ENCODE data around the gene DHRS7. TPM values are rescaled to one million over a fixed set of nuclear protein-coding genes. Genes with fewer than 3 reads are reported as not detected.
A peak's percentile ranks its signal among the peaks of the same experiment; 100 is the strongest.

DHRS7 gene, protein sequence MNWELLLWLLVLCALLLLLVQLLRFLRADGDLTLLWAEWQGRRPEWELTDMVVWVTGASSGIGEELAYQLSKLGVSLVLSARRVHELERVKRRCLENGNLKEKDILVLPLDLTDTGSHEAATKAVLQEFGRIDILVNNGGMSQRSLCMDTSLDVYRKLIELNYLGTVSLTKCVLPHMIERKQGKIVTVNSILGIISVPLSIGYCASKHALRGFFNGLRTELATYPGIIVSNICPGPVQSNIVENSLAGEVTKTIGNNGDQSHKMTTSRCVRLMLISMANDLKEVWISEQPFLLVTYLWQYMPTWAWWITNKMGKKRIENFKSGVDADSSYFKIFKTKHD
- total RNA-seq (2014; rRNA removed; shearing (Covaris generic)) = 55.0 and 82.6 TPM in 2 replicates
- polyA plus RNA-seq (2016; fragmentation: Nextera tagmentation; extraction: Ambion mirVana) = 88.9 and 89.8 TPM in 2 replicates

DNA sequence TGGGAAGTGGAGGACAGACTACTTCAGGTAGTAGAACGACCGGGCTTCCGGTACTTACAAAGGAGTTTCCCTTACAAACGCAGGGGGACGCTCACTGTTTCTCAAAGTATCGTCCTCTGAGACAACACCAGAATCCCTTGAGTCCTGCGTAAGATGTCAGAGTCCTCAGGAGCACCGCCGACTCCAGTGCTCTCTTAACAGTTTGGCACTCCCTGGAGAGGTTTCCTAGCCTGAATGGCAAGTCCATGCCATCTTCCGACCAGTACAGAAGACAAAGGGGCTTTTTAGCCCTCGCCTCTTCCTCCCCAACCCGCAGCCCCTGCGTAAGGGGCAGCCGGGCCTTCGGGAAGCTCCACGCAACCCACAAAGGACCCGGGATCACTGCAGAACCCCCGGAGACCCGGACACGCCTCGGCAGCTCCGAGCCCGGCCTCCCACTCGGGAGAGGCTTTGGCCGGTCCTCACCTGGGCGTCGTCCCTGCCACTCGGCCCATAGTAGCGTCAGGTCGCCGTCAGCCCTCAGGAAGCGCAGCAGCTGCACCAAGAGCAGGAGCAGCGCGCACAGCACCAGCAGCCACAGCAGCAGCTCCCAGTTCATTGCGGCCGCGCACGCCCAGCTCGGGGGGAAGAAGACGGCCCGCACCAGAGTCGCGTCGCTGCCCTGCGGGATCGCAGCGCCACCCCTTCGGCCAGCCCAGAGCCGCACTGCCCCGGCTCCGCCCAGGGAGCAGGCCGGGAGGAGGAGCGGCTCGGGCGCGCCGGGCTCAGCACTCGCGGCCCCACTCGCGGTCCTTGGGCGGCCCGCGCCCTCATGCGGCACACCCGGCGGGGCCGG is at the start of gene DHRS7:
TSS of gene DHRS7 (minus strand) at position 687 of the 835 bp plus-strand sequence. CDS start at position 598, 89 bp downstream.
- H3K79me2 ChIP-seq (ENCODE audit: insufficient read depth) = peaks cover 41% of the 10 kb centered on the region
- peak; percentile 92 for DNase-seq
- H3K9me3 ChIP-seq (ENCODE audit: low read depth) = no peaks in the 10 kb centered on the region
- peaks cover 8% of the 10 kb centered on the region for H3F3A ChIP-seq (ENCODE audit: insufficient read depth)
- H3K4me3 ChIP-seq = peak within 1 kb of the TSS; percentile 87
- H3K4me1 ChIP-seq (ENCODE audit: insufficient read depth) = peaks cover 21% of the 10 kb centered on the region
- peak within 1 kb of the TSS; percentile 91 for H2AFZ ChIP-seq
- peak within 1 kb of the TSS; percentile 87 for H3K9ac ChIP-seq
- TF ChIP-seq EZH2phosphoT487 (IDR thresholded peaks at IDR 0.05; ENCODE audit: insufficient read depth, low read depth) (no peak), EZH2 (IDR thresholded peaks at IDR 0.05; ENCODE audit: insufficient read depth, poor library complexity, severe bottlenecking) (no peak)
- in situ Hi-C loops (cut with MboI) = no loop called here
- H3K9me2 ChIP-seq (ENCODE audit: insufficient read depth) = no peaks in the 10 kb centered on the region
- peak within 1 kb of the TSS; percentile 61 for H3K27ac ChIP-seq
- WGBS, 2 experiments (ENCODE audit: low coverage in 1 of 2, low lambda C conversion rate in 2 of 2, missing lambda C conversion rate in 2 of 2) = 1% methylated on average over 58 to 68 of the region's 68 CpGs
- H3K4me2 ChIP-seq (ENCODE audit: unreplicated experiment) = peak within 1 kb of the TSS; percentile 84
- no peaks in the 10 kb centered on the region for H3K27me3 ChIP-seq (replicated peaks; ENCODE audit: insufficient read depth)
- H4K20me1 ChIP-seq (ENCODE audit: insufficient read depth) = no peaks in the 10 kb centered on the region
- no peaks in the 10 kb centered on the region for H3K36me3 ChIP-seq (ENCODE audit: low read depth)

DNA sequence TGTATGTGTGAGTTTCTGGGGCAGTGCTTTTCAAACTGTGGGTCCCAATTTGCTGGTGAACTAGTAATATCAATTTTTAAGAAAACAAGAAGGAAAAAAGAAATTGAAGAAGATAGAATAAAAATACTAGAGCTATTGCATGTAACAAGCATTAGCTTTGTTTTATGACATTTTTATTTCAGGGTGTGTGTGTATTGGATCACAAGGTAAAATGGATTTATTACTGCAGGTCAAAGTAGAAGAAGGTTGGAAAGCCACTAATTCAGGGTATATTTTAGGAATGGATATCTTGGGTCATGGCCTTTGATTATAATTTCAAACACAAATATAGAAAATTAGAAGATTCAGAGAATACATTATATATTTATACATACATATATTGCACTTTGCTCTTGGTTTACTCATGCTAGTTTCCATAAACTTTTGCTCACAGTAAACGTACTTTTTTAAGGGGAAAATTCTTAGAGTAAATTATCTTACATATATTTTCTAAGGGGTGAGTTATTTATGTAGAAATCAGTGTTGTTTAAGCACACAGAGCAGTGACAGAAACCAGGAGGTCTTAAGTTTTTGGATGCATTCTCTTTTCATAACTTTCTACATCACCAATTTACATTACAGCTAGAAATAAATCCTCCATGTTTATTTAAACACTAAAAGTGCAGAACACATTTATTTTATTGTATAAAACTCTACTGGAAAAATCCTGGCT is 49.4 kb upstream of the DHRS7 start:
- Histone ChIP-seq H3K27me3 (replicated peaks; ENCODE audit: insufficient read depth) (0 out of 2 replicates have a peak, but pooled peaks cover 3% of the 10 kb centered on the region), H3F3A (ENCODE audit: insufficient read depth) (no peaks in the 10 kb centered on the region), H4K20me1 (ENCODE audit: insufficient read depth) (no peaks in the 10 kb centered on the region), H3K4me3 (no peak overlapping the region), H3K9me3 (ENCODE audit: low read depth) (no peaks in the 10 kb centered on the region), H3K9ac (no peak overlapping the region), H3K9me2 (ENCODE audit: insufficient read depth) (no peaks in the 10 kb centered on the region), H3K4me2 (ENCODE audit: unreplicated experiment) (no peak overlapping the region), H3K36me3 (ENCODE audit: low read depth) (no peaks in the 10 kb centered on the region), H3K79me2 (ENCODE audit: insufficient read depth) (no peaks in the 10 kb centered on the region), H3K27ac (no peak overlapping the region), H2AFZ (no peak overlapping the region), H3K4me1 (ENCODE audit: insufficient read depth) (no peaks in the 10 kb centered on the region)
- TF ChIP-seq EZH2 (IDR thresholded peaks at IDR 0.05; ENCODE audit: insufficient read depth, poor library complexity, severe bottlenecking) (no peak), EZH2phosphoT487 (IDR thresholded peaks at IDR 0.05; ENCODE audit: insufficient read depth, low read depth) (no peak)
- WGBS, 2 experiments (ENCODE audit: low coverage in 1 of 2, low lambda C conversion rate in 2 of 2, missing lambda C conversion rate in 2 of 2) = 0% methylated on average over 1 of the region's 1 CpG
- in situ Hi-C loops (cut with MboI) = no loop called here
- no peak for DNase-seq

DNA sequence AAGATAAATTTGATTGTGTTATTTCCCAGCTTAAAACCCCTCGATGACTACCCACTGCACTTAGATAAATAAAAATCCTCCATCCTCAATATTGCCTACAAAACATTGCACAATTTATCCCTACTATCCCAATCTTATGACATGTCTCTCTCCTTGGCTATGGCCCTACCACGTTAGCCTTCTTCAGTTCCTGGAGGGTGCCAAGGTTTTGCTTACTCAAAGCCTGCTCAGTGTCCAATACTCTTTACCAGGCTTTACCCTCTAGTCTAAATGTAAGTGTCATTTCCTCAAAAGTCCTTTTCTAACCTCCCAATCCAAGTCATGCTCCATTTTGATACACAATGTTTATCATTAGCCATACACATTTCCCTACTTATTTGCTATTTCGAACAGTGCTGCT is 48.8 kb upstream of the DHRS7 start:
- TF ChIP-seq EZH2phosphoT487 (IDR thresholded peaks at IDR 0.05; ENCODE audit: insufficient read depth, low read depth) (no peak), EZH2 (IDR thresholded peaks at IDR 0.05; ENCODE audit: insufficient read depth, poor library complexity, severe bottlenecking) (no peak)
- in situ Hi-C loops (cut with MboI) = no loop called here

More for the DNA sequence above, 48.8 kb upstream of the DHRS7 start:
- 33 to 43% methylated on average over 3 of the region's 3 CpGs for WGBS, 2 experiments (ENCODE audit: low coverage in 1 of 2, low lambda C conversion rate in 2 of 2, missing lambda C conversion rate in 2 of 2)
- Histone ChIP-seq H3K36me3 (ENCODE audit: low read depth) (no peaks in the 10 kb centered on the region), H3K79me2 (ENCODE audit: insufficient read depth) (no peaks in the 10 kb centered on the region), H3K4me1 (ENCODE audit: insufficient read depth) (no peaks in the 10 kb centered on the region), H3K4me2 (ENCODE audit: unreplicated experiment) (no peak overlapping the region), H3K9me3 (ENCODE audit: low read depth) (no peaks in the 10 kb centered on the region), H2AFZ (no peak overlapping the region), H4K20me1 (ENCODE audit: insufficient read depth) (no peaks in the 10 kb centered on the region), H3K27me3 (replicated peaks; ENCODE audit: insufficient read depth) (0 out of 2 replicates have a peak, but pooled peaks cover 3% of the 10 kb centered on the region), H3K9me2 (ENCODE audit: insufficient read depth) (no peaks in the 10 kb centered on the region), H3K27ac (no peak overlapping the region), H3F3A (ENCODE audit: insufficient read depth) (no peaks in the 10 kb centered on the region), H3K4me3 (no peak overlapping the region), H3K9ac (no peak overlapping the region)
- no peak for DNase-seq
